GM12891 (cell line): ENCODE measurements around the gene AMD1.

Experiments used
- POLR2A ChIP-seq: IDR thresholded peaks from 2 replicates; pipeline ENCODE4 v1.6.1; 2011; ENCODE audit warnings: low read depth, low read length, control low read depth
- POLR2AphosphoS5 ChIP-seq: IDR thresholded peaks from 2 replicates; pipeline ENCODE4 v1.6.1; 2011; ENCODE audit warnings: low read depth, low read length, control low read depth
- POU2F2 ChIP-seq: IDR thresholded peaks from 2 replicates; pipeline ENCODE4 v1.6.1; 2011; ENCODE audit warnings: low read depth, mild to moderate bottlenecking, control low read depth, low read length, moderate library complexity
- SPI1 ChIP-seq: IDR thresholded peaks from 2 replicates; pipeline ENCODE4 v1.6.1; 2011; ENCODE audit warnings: low read depth, low read length, control low read depth
- TAF1 ChIP-seq: IDR thresholded peaks from 2 replicates; pipeline ENCODE4 v1.6.1; 2011; ENCODE audit warnings: low read depth, low read length, control low read depth

DNA sequence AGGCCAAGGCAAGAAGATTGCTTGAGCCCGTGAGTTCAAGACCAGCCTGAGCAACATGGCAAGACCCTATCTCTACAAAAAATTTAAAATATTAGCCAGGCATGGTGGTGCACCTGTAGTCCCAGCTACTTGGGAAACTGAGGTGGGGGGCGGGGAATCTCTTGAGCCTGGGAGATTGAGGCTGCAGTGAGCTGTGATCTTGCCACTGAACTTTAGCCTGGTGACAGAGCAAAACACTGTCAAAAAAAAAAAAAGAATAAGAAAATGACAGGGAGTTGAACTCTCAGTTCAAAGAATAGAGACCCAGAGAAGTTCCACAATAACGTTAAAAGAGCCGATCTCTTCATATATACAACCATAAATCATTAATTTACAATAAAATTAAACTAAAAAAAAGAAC lies 24.8 kb upstream of the AMD1 start:
- TF ChIP-seq POLR2AphosphoS5 = no peak
- no peak for TF ChIP-seq TAF1
- TF ChIP-seq SPI1 = no peak
- no peak for TF ChIP-seq POLR2A
- TF ChIP-seq POU2F2 = no peak
